Sigmoid colon (tissue), 7 donors: ENCODE data around the gene HADHB. TPM values are rescaled to one million over a fixed set of nuclear protein-coding genes. Genes with fewer than 3 reads are reported as not detected.
A peak's percentile ranks its signal among the peaks of the same experiment; 100 is the strongest.

ENCODE experiments used
- DNase-seq: peaks from one replicate; pipeline ENCODE4 v3.0.0-alpha.2; 2019
- H3K27ac ChIP-seq, 4 donors: fragments of 200-600 bp; sonication (generic); one replicate each; pipeline ENCODE4 v1.5.1; 2016 to 2019; ENCODE audit warnings: mild to moderate bottlenecking in 1 of 4
- H3K27me3 ChIP-seq, 3 donors: fragments of 200-600 bp; sonication (generic); one replicate each; pipeline ENCODE4 v1.5.1; 2019; ENCODE audit warnings: mild to moderate bottlenecking in 1 of 3
- H3K36me3 ChIP-seq, 4 donors: fragments of 200-600 bp; sonication (generic); one replicate each; pipeline ENCODE4 v1.5.1; 2016 to 2019
- H3K4me1 ChIP-seq, 4 donors: fragments of 200-600 bp; sonication (generic); one replicate each; pipeline ENCODE4 v1.5.1; 2017 to 2019
- H3K4me3 ChIP-seq, 4 donors: fragments of 200-600 bp; sonication (generic); one replicate each; pipeline ENCODE4 v1.5.1; 2017 to 2019; ENCODE audit warnings: mild to moderate bottlenecking in 2 of 4, moderate library complexity in 1 of 4
- H3K9me3 ChIP-seq, 4 donors: fragments of 200-600 bp in 3 of 4; sonication (generic) in 3 of 4; one replicate each; pipeline versions ENCODE4 v1.5.1 to v1.6.1; 2013 to 2019
- CTCF ChIP-seq, 4 experiments: fragments of 450-650 bp in 3 of 4; fragments of 200-600 bp in 1 of 4; IDR thresholded peaks; one replicate each; pipeline ENCODE4 v1.5.1; 2016 to 2019; ENCODE audit warnings: antibody characterized with exemption in 4 of 4, mild to moderate bottlenecking in 3 of 4, moderate library complexity in 2 of 4
- EP300 ChIP-seq, 4 donors: sonication (generic); formaldehyde crosslinking; IDR thresholded peaks; one replicate each; pipeline ENCODE4 v1.6.1; 2017; ENCODE audit warnings: antibody characterized with exemption in 4 of 4
- POLR2A ChIP-seq, 2 donors: fragments of 450-650 bp; IDR thresholded peaks; one replicate each; pipeline ENCODE4 v1.6.1; 2016; ENCODE audit warnings: antibody characterized with exemption in 2 of 2, mild to moderate bottlenecking in 2 of 2, moderate library complexity in 2 of 2
- POLR2AphosphoS5 ChIP-seq, 4 donors: sonication (generic); formaldehyde crosslinking; IDR thresholded peaks; one replicate each; pipeline ENCODE4 v1.6.1; 2017; ENCODE audit warnings: antibody characterized with exemption in 4 of 4
- WGBS, 2 donors: extraction: QIAGEN DNeasy Blood & Tissue Kit; methylation state at CpG; one replicate each; pipeline ENCODE4 v1.1.7; 2013; 5-methylcytosine and 5-hydroxymethylcytosine counted together
- intact Hi-C: fragments of 100-400 bp; cut with DNase I; formaldehyde crosslinking; loops from one replicate; pipeline ENCODE4 v1.15.1; 2023
- polyA plus RNA-seq, 3 donors: library from polyadenylated mRNA; stranded (reverse); fragments of 200-250 nt; gene quantifications; one replicate each; pipeline ENCODE4 v1.2.3, GENCODE V29; 2013
- total RNA-seq, 4 donors: library from RNA; depleted of rRNA; stranded (reverse); fragments of >200 nt; gene quantifications; one replicate each; pipeline ENCODE4 v1.1.0, GENCODE V29; 2016
- donor health status: healthy with polysubstance abuse.
- donor health status: Bipolar disorder and iron deficiency.
- donor health status: healthy.

Gene HADHB
- total and polyA plus RNA-seq, 7 donors, result 82.8 to 212 (median 120) TPM

- Histone ChIP-seq H3K4me3 (no peak overlapping the region), H3K27ac (peak overlapping the region; percentile 26 to 87 (median 56)), H3K9me3 (no peaks in the 10 kb centered on the region), H3K4me1 (peaks cover 0 to 21% (median 13%) of the 10 kb centered on the region in 4 donors), H3K27me3 (no peaks in the 10 kb centered on the region), H3K36me3 (peaks cover 0 to 62% (median 13%) of the 10 kb centered on the region in 4 donors)
- TF ChIP-seq EP300 (IDR thresholded peaks at IDR 0.05) (peak in 3 of 4 donors; percentile 19 to 78 (median 21)), POLR2AphosphoS5 (IDR thresholded peaks at IDR 0.05) (peak; percentile 63 to 86 (median 75)), CTCF (IDR thresholded peaks at IDR 0.05) (no peak)
- intact Hi-C loops, result no loop called here
- peak; percentile 89 for DNase-seq
- 26 to 58% methylated on average over 5 of the region's 5 CpGs for WGBS, 2 donors
Measured at GRCh38 chr2:26274058-26274613, 29.4 kb downstream of the HADHB start.

DNA sequence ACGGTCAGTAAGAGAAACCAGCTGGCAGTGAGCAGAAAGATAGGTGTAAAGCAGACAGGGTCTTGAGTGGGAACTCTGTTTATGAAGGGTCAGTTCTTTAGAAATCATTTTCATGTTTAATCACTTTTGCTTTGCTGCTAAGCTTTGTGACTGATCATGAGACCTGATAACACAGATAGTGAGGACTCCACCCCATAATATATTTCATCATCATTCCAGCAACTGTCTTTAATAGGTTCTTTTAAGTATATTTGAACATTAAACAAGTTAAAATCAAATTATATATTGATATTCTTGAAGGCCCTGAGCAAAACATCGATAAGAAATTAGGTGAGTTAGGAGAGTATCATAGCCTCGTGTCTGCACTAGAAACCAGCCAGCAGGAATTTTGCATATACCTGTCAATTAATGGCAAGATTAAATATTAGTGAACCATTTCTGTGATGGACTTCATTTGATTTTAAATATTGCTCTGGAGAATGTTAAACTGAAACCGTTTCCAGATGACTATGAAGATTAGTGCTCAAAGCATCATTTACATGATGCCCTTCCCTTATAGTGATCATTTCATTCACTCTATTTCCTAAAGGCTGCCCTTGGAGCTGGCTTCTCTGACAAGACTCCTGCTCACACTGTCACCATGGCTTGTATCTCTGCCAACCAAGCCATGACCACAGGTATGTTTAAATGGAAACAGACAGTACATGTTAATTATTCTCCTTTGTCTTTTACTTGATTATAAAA is 31.9 kb downstream of the HADHB start:
- TF ChIP-seq CTCF (IDR thresholded peaks at IDR 0.05), result no peak
- TF ChIP-seq POLR2A (IDR thresholded peaks at IDR 0.05), result no peak
- TF ChIP-seq POLR2AphosphoS5 (IDR thresholded peaks at IDR 0.05), result no peak
- TF ChIP-seq EP300 (IDR thresholded peaks at IDR 0.05), result no peak
- Histone ChIP-seq H3K4me1 (peaks cover 0 to 21% (median 13%) of the 10 kb centered on the region in 4 donors), H3K9me3 (no peaks in the 10 kb centered on the region), H3K36me3 (peaks cover 0 to 83% (median 26%) of the 10 kb centered on the region in 4 donors), H3K27me3 (no peaks in the 10 kb centered on the region), H3K4me3 (no peak overlapping the region), H3K27ac (no peak overlapping the region)
- 92 to 93% methylated on average over 4 of the region's 4 CpGs for WGBS, 2 donors
- no peak for DNase-seq
- intact Hi-C loops, result no loop called here

DNA sequence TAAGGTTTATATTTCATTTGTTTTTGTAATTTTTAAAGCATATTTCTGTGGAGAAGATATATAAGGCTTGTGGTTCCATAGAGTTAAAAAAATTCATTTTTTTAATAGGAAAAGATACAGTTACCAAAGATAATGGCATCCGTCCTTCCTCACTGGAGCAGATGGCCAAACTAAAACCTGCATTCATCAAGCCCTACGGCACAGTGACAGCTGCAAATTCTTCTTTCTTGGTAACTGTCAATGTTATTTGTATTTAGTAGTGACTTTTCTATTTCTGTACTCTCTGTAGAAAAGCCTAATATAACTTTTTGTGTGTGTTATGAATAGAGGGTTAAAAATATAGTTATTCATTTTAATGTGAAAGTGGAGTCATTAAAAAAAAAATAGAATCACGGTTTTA is 35.1 kb downstream of the HADHB start:
- Histone ChIP-seq H3K36me3 (peaks cover 12 to 96% (median 38%) of the 10 kb centered on the region in 4 donors), H3K27ac (no peak overlapping the region), H3K4me3 (no peak overlapping the region), H3K9me3 (no peaks in the 10 kb centered on the region), H3K4me1 (peaks cover 0 to 1% (median 0%) of the 10 kb centered on the region in 4 donors), H3K27me3 (no peaks in the 10 kb centered on the region)
- DNase-seq, result no peak
- intact Hi-C loops, result no loop called here
- 94 to 95% methylated on average over 3 of the region's 3 CpGs for WGBS, 2 donors
- TF ChIP-seq POLR2AphosphoS5 (IDR thresholded peaks at IDR 0.05) (no peak), CTCF (IDR thresholded peaks at IDR 0.05) (no peak), EP300 (IDR thresholded peaks at IDR 0.05) (no peak), POLR2A (IDR thresholded peaks at IDR 0.05) (no peak)

DNA sequence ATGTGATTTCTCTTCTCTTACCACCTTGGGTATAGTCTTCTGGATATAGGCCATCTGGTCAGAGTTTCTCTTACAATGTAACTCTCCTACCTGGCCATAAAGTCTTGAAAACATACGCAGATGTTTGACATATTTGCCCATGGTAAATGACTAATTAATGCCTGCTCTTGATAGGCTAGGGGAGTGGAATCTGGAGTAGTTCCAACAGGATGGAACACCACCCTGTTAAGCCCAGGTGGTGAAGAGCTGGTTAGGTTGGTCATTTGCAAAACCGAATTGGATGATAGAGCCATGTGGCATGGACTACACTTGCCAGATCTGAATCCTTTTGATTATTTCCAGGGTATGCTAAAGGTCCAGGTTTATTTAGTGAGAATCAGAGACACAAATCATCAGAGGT is 36.5 kb downstream of the HADHB start:
- Histone ChIP-seq H3K9me3 (no peaks in the 10 kb centered on the region), H3K27me3 (no peaks in the 10 kb centered on the region), H3K27ac (no peak overlapping the region), H3K36me3 (peaks cover 12 to 100% (median 44%) of the 10 kb centered on the region in 4 donors), H3K4me1 (no peaks in the 10 kb centered on the region), H3K4me3 (no peak overlapping the region)
- TF ChIP-seq POLR2A (IDR thresholded peaks at IDR 0.05) (no peak), EP300 (IDR thresholded peaks at IDR 0.05) (no peak), POLR2AphosphoS5 (IDR thresholded peaks at IDR 0.05) (no peak), CTCF (IDR thresholded peaks at IDR 0.05) (no peak)
- 30 to 75% methylated on average over 2 of the region's 2 CpGs for WGBS, 2 donors
- intact Hi-C loops, result no loop called here
- no peak for DNase-seq
